Brain pericyte (primary cell): ENCODE data around the gene NFKBIE.

Source experiments
- DNase-seq: peaks from one replicate; pipeline ENCODE4 v3.0.0-alpha.2; 2012; ENCODE audit warnings: low read depth, low spot score

NFKBIE gene

DNA sequence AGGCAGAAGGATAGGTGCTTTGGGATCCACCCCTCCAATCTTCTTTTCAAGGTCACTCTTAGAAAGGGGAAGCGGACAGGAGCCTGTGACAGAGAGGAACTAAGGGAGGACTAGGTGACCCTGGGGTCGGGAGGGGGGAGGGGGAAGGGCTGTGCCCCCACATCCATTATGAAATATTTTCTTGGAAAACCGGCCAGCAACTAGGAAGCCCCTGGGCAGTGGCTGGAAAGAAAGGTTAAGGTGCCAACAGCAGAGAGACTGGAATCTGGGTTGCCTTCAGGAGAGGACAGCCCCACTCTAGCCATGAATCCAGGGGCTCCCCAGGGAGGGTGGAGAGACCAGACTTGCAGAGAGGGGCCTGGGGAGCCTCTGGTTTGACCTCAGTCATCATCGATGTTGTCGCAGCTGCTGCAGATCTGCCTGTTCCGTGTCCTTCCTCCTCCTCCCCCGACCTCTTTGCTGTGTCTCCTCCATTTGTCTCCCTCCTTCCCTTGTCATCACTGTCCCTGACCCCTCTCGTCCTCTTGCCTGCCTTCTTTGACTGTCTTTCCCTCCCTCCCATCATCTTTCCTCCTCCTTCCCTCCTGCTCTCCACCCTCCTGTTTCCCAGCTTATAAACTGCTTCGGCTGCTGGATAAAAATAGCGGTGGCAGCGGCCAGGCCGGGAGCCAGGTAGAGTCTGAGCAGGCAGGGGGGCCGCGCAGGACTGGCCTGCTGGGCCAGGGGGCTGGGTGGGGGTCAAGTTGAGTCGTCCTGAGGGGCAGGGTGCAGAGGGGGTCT, 38.8 kb downstream of the NFKBIE start:
- DNase-seq: no peak

DNA sequence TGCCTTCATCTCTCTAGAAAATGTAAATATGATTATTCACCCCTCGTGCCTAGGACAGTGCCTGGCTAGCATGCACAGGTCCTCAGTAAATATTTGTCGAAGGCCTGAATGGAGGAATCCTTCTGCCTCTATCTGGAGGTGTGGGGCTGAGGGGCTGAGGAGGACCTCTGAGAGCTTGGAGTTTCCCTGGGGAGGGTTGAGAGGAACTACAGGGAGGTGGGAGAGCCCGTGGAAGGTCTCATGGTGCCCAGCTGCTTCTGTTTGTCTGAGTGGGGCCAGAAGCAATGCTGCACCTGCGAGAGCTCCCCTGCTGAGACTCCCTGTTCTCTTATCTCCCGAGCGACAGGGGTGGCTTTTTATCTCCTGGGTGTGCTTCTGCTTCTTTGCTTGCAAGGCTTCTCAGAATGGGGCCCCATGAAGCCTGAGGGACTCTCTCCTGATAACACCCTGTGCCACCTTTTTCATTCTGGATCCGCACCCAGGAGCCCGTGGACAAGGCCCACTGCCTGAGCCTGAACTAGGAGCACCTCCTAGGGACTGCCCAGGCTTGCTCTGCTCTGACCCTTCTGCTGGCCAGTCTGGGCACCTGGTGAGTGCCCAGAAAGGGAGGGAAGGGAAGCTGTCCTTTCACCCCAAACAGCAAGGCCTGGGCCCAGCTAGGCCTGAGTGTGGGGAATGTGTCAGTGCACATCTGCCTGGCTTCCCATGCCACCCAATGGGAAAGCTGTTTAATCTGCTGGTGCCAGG, 39.6 kb downstream of the NFKBIE start:
- DNase-seq: no peak

DNA sequence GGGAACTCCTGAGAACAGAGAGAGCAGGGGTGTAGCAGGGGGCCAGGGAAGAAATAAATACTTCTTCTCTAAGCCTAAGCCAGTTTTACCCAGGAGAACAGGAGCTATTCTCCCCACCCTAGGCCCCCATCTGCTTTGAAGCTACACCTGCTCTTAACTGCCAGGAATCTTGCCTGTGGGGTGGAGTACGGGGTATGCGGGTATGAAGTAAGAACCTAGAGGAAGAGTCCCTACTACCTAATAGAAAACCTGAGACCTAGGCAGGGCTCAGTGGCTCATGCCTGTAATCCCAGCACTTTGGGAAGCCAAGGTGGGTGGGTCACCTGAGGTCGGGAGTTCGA, 40.4 kb downstream of the NFKBIE start:
- no peak for DNase-seq

DNA sequence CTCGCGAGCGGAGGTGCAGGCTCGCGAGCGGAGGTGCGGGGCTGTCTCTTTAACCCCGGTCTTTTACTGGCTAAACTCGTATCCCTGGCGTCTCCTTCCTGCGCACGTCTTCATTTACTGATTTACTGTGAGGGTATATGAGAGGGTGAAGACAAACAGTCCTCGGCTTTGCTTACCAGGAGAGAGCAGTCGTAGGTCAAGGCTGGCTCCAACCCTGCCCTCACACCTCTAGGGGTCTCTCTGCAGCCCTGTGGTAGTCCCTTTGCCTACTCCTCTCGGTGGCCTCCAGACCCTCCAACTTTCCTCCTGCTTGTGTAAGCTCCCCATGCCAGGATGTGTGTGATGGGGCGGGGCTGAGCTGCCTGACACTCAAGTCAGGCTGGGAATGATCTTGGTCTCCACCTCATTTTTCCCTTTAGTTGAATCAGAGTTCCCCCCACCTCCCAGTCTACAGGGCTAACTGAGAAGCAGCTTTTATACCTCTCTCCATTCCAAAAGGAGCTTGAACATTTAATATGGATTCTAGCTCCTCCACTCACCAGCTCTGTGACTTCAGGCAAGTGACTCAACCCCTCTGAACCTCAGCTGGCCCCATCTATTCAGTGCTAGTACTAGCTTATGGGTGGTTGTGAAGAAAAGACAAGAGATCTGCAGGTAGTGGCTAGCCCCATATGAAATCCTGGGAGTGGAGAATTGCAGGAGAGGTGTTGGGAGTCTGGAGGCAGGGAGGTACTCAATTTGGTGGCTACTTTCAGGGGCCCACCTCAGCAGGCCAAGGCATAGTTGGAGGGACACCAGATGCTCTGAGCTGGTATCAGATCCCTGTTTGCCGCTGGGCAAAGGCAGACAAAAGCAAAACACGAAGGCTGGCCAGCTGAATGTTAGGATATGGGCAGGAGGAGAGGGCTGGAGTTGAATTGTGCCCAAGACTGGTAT, 41.1 kb downstream of the NFKBIE start:
- no peak for DNase-seq

DNA sequence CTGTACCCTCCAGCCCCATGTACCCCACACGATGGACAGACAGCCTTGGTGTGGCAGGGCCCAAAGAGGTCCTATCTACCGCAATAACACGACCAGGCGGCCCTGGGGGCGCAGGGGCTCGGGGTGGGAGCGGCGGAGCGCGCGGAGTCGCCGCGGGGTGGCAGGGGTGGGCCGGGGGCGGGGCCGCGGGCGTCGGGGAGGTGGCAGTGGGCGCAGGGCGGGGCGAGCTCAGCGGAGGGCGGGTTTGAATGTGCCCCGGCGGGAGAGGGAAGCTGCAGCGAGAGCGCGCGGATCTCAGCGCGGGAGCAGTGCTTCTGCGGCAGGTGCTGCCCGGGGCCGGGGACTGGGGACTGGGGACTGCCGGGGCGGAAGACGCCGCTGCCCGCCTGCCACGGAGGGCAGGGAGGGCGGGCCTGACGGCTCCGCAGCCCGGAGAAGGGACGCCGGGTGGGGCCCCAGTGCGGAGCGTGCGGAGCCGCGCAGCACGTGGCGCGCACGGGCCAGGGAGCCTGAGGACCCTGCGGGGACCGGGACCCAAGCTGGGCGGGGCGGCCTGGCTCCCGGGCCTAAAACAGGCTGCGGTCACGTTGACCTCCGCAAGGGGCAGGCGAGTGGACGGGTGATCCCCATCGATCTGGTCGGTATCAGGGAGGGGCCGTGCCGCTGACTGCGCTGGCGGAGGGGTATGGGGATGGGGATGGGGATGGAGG, 41.9 kb downstream of the NFKBIE start, which contains the start of gene SLC29A1:
Gene SLC29A1, plus strand, starts transcription at position 277 of the 710 bp plus-strand sequence. CDS start 3,719 bp downstream, outside the sequence.
- DNase-seq: no peak

DNA sequence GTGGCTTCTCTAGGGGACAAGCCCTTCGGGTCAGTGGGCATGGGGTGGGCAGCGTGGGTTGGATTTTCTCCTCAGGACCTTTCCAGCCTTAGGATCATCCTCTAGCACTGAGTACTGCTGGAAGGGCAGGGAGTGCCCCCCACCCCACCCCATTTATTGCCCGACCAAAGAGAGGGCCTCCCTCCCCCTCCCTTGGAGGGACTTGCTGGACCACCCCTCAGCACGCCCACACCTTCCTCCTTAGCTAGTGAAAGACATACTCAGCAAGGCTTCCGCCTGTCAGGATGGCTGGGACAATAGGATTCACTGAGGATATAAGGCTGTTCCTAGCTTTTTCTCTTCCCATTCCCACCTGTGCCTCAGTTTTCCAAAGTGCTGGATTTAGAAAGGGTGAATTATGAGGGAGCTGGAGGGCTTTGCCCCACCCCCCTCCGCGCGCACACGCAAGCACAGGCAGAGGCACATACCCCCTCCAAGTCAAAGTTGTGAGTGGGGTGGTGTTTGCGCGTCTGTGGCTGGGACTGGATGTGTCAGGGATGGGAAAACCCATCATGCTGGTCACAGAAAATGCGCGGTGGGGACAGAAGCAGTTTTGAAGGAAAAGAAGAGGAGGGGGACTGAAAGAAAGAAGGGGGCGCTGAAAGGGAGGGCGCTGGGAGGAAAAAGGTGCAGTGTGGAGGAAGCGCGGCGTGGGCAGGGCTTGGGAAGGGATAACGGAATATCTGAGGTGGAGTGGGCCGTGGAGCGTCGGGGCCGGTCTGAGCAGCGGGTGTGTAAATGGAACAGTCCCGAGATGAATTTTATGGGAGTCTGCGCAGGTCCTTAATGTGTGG, 42.6 kb downstream of the NFKBIE start:
- DNase-seq: no peak

DNA sequence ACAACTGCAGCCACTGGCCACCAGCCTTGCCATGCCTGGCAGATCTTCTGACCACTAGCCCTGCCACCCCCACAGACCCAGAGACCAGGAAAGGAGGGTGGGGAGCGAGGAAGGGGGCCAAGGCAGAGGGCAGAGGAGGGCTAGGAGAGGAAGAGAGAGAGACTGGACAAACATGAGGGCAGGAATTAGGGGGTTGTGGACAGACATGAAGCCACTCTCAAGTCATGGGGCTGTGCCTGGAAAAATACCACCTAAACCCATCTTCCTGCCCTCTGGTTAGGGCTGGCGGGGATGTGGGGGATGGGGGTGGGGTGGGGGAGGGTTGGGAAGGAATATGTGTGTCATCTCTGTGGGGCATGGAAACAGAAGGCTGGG, 43.4 kb downstream of the NFKBIE start:
- no peak for DNase-seq

DNA sequence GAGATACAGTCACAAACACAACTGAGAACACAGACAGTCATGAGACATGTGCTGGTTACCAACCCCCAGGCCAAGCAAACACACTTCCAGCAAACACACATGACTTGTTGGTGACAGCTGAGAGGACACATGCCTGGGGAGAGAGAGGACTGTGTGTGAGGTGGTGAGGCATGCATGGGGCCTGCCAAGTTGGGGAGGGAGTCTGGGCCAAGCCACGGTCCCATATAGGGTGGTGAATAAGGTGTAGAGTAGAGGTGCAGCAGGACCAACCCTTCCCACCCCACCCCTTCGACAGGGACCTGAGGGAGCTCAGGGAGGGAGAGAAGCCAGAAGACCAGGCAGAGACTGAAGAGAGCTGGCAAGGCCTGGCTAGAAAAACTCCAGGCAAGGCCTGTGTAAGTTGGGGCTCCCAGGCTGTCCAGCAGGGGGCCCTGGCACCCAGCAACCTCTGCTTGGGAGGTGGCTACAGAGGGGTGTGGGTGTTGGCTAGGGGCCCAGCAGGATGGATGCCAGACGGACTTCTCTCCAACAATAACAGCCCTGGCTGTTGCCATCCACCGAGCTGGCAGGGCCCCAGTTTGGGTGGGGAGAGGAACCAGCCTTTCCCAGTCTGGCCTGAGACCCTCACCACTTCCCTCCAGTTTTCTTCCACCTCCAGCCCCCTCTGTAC, 43.9 kb downstream of the NFKBIE start:
- peak; percentile 50 for DNase-seq

DNA sequence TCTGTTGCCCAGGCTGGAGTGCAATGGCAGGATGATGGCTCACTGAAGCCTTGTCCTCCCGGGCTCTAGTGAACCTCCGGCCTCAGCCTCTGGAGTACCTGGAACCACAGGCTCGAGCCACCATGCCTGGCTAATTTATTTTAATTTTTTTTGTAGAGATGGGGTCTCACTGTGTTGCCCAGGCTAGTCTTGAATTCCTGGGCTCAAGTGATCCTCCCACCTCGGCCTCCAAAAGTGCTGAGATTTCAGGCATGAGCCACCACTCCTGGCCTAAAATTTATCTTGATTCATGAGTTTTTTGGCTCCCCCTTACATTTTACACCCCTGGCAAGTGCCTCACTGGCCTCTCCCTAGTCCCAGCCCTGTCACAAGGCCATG, 44.4 kb downstream of the NFKBIE start:
- no peak for DNase-seq

DNA sequence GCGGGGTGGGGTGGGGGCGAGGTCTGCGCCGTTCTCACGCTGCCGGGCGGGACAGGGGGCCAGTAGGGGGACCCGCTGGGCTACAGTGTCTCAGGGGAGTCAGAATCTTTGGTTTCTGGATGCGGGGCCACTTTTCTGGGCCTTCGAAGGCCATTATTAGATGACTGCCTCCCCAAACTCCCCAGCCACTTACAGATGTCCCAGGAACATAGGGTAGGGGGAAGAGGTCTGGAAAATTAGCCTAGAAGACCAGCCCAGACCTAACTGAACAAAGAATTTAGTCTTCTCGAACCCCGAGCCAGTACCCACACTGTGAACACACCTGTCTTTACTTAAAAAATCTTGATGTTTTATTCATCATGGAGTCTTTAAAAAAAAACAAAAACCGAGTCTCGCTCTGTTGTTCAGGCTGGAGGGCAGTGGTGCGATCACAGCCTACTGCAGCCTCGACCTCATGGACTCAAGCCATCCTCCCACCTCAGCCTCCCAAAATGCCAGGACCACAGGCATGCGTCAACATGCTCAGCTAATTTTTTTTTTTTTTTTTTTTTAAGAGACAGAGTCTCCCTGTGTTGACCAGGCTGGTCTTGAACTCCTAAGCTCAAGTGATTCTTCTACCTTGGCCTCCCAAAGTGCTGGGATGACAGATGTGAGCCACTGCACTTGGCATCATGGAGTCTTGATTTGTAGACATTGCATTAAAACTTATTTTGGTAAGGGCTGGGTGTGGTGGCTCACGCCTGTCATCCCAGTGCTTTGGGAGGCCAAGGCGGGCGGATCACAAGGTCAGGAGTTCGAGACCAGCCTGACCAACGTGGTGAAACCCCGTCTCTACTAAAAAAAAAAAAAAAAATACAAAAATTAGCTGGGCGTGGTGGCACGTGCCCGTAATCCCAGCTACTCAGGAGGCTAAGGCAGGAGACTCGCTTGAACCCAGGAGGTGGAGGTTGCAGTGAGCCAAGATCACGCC, 45.3 kb downstream of the NFKBIE start:
- DNase-seq: no peak

DNA sequence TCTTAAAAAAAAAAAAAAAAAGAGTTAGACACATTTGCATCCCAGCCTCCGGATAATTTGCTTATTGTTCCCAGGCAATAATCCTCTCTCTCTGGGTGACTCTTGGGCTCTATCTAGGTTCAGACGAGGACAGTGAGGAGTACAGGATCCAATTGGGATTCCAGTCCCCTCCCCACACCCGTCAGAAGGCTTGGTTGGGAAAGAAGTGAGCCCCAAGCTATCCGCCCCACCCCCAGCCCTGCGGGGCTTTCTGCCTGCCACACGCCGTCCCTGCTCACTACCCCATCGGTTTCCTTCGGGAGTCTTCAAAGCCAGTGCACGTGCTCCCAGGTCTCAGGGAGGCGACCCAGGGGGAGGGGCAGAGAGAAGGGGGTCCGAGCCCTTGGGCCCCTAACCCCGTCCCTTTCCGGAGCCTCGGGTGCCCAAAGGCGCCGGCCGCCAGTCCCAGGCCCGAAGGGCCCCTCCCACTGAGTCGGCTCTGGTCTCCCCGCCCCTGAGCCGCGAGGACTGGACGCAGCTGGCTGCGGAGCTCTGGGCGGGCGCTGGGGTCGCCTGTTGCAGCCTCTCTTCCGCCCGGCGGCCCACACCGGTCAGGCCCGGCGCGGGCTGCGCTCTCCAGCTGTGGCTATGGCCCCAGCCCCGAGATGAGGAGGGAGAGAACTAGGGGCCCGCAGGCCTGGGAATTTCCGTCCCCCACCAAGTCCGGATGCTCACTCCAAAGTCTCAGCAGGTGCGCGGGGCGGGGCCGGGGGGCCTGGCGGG, 46.1 kb downstream of the NFKBIE start:
- no peak for DNase-seq

DNA sequence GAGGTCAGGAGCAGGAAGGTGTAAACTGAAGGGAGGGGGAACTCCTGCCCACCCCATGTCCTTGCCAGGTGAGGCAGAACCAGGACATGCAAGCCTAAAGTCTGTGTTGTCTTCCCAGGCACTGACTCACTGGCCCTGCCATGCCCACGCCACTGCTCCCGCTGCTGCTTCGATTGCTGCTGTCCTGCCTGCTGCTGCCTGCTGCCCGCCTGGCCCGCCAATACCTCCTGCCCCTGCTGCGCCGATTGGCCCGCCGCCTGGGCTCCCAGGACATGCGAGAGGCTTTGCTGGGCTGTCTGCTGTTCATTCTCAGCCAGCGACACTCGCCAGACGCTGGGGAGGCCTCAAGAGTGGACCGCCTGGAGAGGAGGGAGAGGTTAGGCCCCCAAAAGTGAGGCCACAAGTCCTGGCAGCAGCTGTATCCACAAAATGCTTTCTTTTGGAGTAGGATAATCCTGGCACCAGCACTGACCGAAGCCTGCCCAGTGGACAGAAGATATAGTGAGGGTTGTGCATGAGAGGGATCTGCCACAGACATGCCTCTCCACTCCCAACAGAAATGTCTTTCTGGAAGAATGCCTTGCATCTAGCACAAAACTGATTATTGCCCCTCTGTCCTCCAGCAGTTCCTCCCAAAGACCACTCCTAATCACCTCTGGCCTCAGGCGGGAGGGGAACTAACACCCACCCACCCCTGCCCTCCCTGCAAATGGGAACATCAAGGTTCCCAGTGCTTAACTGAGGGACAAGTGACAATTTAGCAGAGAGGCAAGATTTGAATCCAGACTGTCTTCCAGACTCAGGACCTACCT, 47.8 kb downstream of the NFKBIE start:
- DNase-seq: peak; percentile 43

DNA sequence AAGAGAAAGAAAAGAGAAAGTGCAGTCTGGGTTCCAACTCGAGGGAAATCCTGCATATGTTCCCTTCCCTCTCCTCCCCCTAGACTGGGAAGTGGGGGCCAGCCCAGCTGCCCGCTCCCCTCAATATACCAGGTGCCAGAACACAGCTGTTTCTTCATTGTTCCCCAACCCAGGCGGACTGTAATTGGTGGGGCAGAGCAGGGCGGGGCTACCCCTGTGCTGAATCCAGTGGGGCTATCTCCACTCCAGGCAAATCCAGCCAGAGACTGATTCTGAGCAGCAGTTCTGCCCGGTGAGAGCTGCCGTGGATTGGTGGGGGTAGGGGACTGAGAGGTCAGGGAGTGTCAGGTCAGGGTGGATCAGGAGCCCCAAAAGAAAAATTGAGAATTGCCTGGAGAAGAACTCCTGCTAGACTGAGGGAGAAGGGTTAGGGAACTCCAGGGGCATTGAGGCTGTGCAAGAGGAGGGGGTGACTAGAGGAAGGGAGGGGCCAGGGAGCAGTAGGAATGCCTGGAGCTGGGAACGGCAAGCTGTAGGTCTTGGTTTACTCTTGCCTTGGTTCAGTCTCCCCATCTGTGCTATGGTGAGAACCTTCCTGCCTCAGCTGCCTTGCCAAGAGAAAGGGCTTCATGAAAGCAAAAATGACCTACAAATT, 48.5 kb downstream of the NFKBIE start, which contains the start of gene MYMX:
Gene MYMX, plus strand, starts transcription at position 250 of the 655 bp plus-strand sequence. CDS start 546 bp downstream, outside the sequence.
- DNase-seq: no peak

DNA sequence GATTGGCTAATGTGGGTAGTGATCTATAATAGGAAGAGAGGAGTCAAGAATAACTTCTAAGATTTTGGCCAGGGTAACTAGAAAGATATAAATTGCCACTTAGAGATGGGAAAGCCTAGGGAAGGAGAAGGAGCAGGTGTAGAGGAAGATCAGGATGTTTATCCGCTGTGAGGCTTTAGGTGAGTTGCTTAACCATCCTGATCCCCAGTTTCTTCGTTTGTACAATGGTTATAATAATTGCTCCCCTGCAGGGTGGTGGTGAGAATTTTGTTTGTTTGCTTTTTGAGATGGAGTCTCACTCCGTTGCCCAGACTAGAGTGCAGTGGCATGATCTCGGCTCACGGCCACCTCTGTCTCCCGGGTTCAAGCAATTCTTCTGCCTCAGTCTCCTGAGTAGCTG, 51.0 kb downstream of the NFKBIE start:
- no peak for DNase-seq

DNA sequence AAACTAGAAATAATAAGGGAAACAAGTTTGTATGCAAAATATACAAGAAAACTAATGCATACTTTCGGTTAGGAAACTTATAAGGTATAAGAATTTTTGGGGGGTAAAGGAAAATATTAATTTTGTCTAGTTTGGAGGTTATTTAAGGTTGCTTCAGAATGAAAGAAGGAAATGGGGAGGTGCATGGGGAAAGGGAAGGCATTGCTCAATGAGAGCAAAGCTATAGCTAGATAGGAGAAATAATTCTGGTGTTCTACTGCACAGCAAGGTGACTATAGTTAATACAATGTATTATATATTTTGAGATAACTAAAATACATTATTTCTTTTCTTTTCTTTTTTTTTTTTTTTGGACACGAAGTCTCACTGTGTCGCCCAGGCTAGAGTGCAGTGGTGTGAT, 54.1 kb downstream of the NFKBIE start:
- no peak for DNase-seq
